ENCODE results near the gene SLC35B2. TPM values are rescaled to one million over a fixed set of nuclear protein-coding genes. Genes with fewer than 3 reads are reported as not detected.

Gene SLC35B2
- total and polyA plus RNA-seq, 9 of the 15 experiments (the other 6 are each of a cell fraction or from before 2014, with no cell fraction given) = 14.5 to 59.1 (median 47.1) TPM

- TF ChIP-seq ZBTB11 (CRISPR knock-in tag; IDR thresholded peaks at IDR 0.05) (no peak), ZC3H8 (IDR thresholded peaks at IDR 0.05) (no peak), PHTF2 (CRISPR knock-in tag; IDR thresholded peaks at IDR 0.05) (no peak), HDAC2 (IDR thresholded peaks at IDR 0.05) (peak; percentile 56), ZFP36 (IDR thresholded peaks at IDR 0.05; ENCODE audit: low read depth, low read length, partially characterized antibody) (peak; percentile 84), BCOR (IDR thresholded peaks at IDR 0.05) (peak; percentile 90), CGGBP1 (CRISPR knock-in tag; IDR thresholded peaks at IDR 0.05) (no peak), HDGF (IDR thresholded peaks at IDR 0.05) (peak; percentile 17; the same call in 1 of the 2 replicates), NR0B1 (IDR thresholded peaks at IDR 0.05; ENCODE audit: partially characterized antibody) (no peak), GTF2E2 (tag; IDR thresholded peaks at IDR 0.05) (no peak), HDAC1 (IDR thresholded peaks at IDR 0.05) (no peak), U2AF1 (optimal IDR thresholded peaks at IDR 0.05; ENCODE audit: low read depth, low read length) (no peak), RFX7 (CRISPR knock-in tag; IDR thresholded peaks at IDR 0.05) (no peak), ZNF316 (IDR thresholded peaks at IDR 0.05) (no peak), FOXK1 (CRISPR knock-in tag; IDR thresholded peaks at IDR 0.05; ENCODE audit: borderline replicate concordance) (peak; percentile 19; the same call in 1 of the 2 replicates), POU5F1 (IDR thresholded peaks at IDR 0.05; ENCODE audit: borderline replicate concordance, low read depth, low read length, partially characterized antibody) (no peak), ZEB2 (IDR thresholded peaks at IDR 0.05) (no peak), ZNF518B (CRISPR knock-in tag; IDR thresholded peaks at IDR 0.05) (no peak), PTBP1 (IDR thresholded peaks at IDR 0.05; ENCODE audit: low read depth, low read length) (peak; percentile 55; the same call in 1 of the 2 replicates), ZNF354B (CRISPR knock-in tag; IDR thresholded peaks at IDR 0.05) (no peak)
Measured at GRCh38 chr6:44224029-44224964, 33.0 kb downstream of the SLC35B2 start (continued).

All from K562 (cell line).